ENCODE data around the gene NHSL1.

DNA sequence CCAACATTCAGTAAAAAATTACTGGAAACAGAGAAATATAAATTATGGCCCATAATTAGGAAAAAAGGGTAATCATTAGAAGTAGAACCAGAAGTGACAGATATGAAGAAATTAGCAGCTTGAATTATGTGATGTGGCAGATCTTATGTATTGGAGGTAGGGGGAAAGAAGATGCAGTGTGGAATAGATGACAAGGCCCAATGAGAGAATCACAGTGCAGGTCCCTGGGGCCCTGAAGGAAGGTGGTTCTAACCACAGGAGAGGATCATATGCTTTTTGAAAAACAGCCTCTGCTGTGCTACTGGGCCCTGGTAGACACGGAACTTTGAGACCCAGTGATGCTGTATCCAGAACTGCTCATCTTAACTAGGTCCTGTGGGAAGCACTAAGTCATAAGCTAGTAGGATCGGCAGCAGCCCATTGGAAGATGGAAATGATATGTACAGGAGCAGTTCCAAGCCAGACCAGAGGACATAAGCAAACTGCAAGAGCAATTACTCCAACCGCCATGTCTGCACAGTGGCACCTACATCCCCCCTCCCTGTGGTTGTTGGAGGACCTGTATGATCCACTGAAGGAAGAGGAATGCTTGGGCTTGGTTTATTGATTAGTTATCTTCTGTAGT lies 81.1 kb downstream of the NHSL1 start:
- TF ChIP-seq FOS (IDR thresholded peaks at IDR 0.05; ENCODE audit: borderline replicate concordance, insufficient read depth, low read length) (no peak), POLR2AphosphoS5 (IDR thresholded peaks at IDR 0.05; ENCODE audit: insufficient read depth, low read depth, low read length) (no peak), POLR2A (IDR thresholded peaks at IDR 0.05; ENCODE audit: low read depth, low read length) (no peak), EZH2 (IDR thresholded peaks at IDR 0.05; ENCODE audit: borderline replicate concordance, low read depth, low read length, severe bottlenecking) (no peak), MAX (IDR thresholded peaks at IDR 0.05; ENCODE audit: insufficient read depth, insufficient read length) (no peak), MYC (IDR thresholded peaks at IDR 0.05; ENCODE audit: low read depth, low read length) (no peak), JUN (IDR thresholded peaks at IDR 0.05; ENCODE audit: borderline replicate concordance, insufficient read depth, insufficient read length, low read depth) (no peak)
- TF ChIP-seq, protein P1, sequence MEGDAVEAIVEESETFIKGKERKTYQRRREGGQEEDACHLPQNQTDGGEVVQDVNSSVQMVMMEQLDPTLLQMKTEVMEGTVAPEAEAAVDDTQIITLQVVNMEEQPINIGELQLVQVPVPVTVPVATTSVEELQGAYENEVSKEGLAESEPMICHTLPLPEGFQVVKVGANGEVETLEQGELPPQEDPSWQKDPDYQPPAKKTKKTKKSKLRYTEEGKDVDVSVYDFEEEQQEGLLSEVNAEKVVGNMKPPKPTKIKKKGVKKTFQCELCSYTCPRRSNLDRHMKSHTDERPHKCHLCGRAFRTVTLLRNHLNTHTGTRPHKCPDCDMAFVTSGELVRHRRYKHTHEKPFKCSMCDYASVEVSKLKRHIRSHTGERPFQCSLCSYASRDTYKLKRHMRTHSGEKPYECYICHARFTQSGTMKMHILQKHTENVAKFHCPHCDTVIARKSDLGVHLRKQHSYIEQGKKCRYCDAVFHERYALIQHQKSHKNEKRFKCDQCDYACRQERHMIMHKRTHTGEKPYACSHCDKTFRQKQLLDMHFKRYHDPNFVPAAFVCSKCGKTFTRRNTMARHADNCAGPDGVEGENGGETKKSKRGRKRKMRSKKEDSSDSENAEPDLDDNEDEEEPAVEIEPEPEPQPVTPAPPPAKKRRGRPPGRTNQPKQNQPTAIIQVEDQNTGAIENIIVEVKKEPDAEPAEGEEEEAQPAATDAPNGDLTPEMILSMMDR (IDR thresholded peaks at IDR 0.05; ENCODE audit: extremely low read depth in 1 of 2, insufficient read depth in 1 of 2, low read depth in 1 of 2, low read length in 2 of 2): no peak

All from endothelial cell of umbilical vein (primary cell).